HEK293T (cell line): Measurements from ENCODE around the gene KXD1.

Experiments
- BHLHE40 ChIP-seq: fragments of 450-650 bp; IDR thresholded peaks from 2 replicates; pipeline ENCODE4 v1.6.1; 2016; ENCODE audit warnings: mild to moderate bottlenecking, moderate library complexity, borderline replicate concordance
- CTBP1 ChIP-seq: fragments of 450-650 bp; IDR thresholded peaks from 2 replicates; pipeline ENCODE4 v1.6.1; 2016; ENCODE audit warnings: borderline replicate concordance
- FOXK2 ChIP-seq: fragments of 450-650 bp; IDR thresholded peaks from 2 replicates; pipeline ENCODE4 v1.6.1; 2016; ENCODE audit warnings: mild to moderate bottlenecking
- FOXM1 ChIP-seq: fragments of 450-650 bp; IDR thresholded peaks from 2 replicates; pipeline ENCODE4 v1.6.1; 2017; ENCODE audit warnings: mild to moderate bottlenecking, borderline replicate concordance
- HDGF ChIP-seq: fragments of 450-650 bp; IDR thresholded peaks from 2 replicates; pipeline ENCODE4 v1.6.1; 2017; ENCODE audit warnings: antibody characterized with exemption, borderline replicate concordance
- L3MBTL2 ChIP-seq: fragments of 450-650 bp; conservative IDR thresholded peaks from 2 replicates; pipeline ENCODE4 v1.6.1; 2016; ENCODE audit warnings: mild to moderate bottlenecking
- PKNOX1 ChIP-seq: fragments of 450-650 bp; IDR thresholded peaks from 2 replicates; pipeline ENCODE4 v1.6.1; 2016
- SP1 ChIP-seq: fragments of 450-650 bp; IDR thresholded peaks from 2 replicates; pipeline ENCODE4 v1.6.1; 2017
- SUZ12 ChIP-seq: fragments of 450-650 bp; IDR thresholded peaks from 2 replicates; pipeline ENCODE4 v1.6.1; 2016; ENCODE audit warnings: mild to moderate bottlenecking
- TARDBP ChIP-seq: fragments of 450-650 bp; IDR thresholded peaks from 2 replicates; pipeline ENCODE4 v1.6.1; 2016

GRCh38 chr19:18603958-18604819 lies 46.5 kb downstream of the KXD1 start:
- TF ChIP-seq CTBP1 (no peak), SP1 (no peak), TARDBP (no peak), PKNOX1 (no peak), SUZ12 (no peak), FOXK2 (no peak), L3MBTL2 (no peak), FOXM1 (no peak), HDGF (no peak), BHLHE40 (no peak)
